ENCODE results near the gene RYR1. TPM values are rescaled to one million over a fixed set of nuclear protein-coding genes. Genes with fewer than 3 reads are reported as not detected.
"Not testable (repeated sequence)": the region's sequence is repeated elsewhere in the genome, so short reads cannot be mapped to it uniquely, and the experiment has no call there.

RYR1 gene
- total RNA-seq, 4 donors from 2014 or later: 0.20 to 2.1 (median 1.4) TPM

- no peaks in the 10 kb centered on the region for H3K27me3 ChIP-seq
- no peak overlapping the region for H3K4me3 ChIP-seq
- no peaks in the 10 kb centered on the region for H3K4me1 ChIP-seq
- H3K27ac ChIP-seq: no peak overlapping the region
- WGBS, 2 donors (ENCODE audit: low coverage in 1 of 2): 88 to 92% methylated on average over 2 of the region's 2 CpGs
- no peak for TF ChIP-seq EP300 (IDR thresholded peaks at IDR 0.05; ENCODE audit: low read depth)
- TF ChIP-seq POLR2AphosphoS5 (IDR thresholded peaks at IDR 0.05): no peak
- no peak for TF ChIP-seq CTCF (IDR thresholded peaks at IDR 0.05)
- TF ChIP-seq POLR2A (IDR thresholded peaks at IDR 0.05): no peak
- intact Hi-C loops (cut with DNase I; ENCODE audit: low total_unique reads) (no loop called here), in situ Hi-C loops (cut with MboI; ENCODE audit: low pct_ligation_motif_present in 1 of 4, low pct_unique_long_range_greater_than_20kb in 1 of 4, low sequenced_read_pairs in 3 of 4) (no loop called here)
- H3K36me3 ChIP-seq: no peaks in the 10 kb centered on the region
- DNase-seq: no peak
- no peaks in the 10 kb centered on the region for H3K9me3 ChIP-seq
Observed at GRCh38 chr19:38509027-38509426, 75.5 kb downstream of the RYR1 start.

GRCh38 chr19:38511074-38511708, 77.7 kb downstream of the RYR1 start:
- TF ChIP-seq EP300 (IDR thresholded peaks at IDR 0.05; ENCODE audit: low read depth) (no peak), POLR2A (IDR thresholded peaks at IDR 0.05) (no peak), POLR2AphosphoS5 (IDR thresholded peaks at IDR 0.05) (no peak), CTCF (IDR thresholded peaks at IDR 0.05) (no peak)
- Histone ChIP-seq H3K9me3 (no peaks in the 10 kb centered on the region), H3K36me3 (no peaks in the 10 kb centered on the region), H3K27ac (no peak overlapping the region), H3K27me3 (no peaks in the 10 kb centered on the region), H3K4me1 (peaks cover 0 to 6% (median 4%) of the 10 kb centered on the region in 4 donors), H3K4me3 (no peak overlapping the region)
- WGBS, 2 donors (ENCODE audit: low coverage in 1 of 2): 63 to 75% methylated on average over 7 to 10 of the region's 10 CpGs
- in situ Hi-C loops (cut with MboI; ENCODE audit: low pct_ligation_motif_present in 1 of 4, low pct_unique_long_range_greater_than_20kb in 1 of 4, low sequenced_read_pairs in 3 of 4) (no loop called here), intact Hi-C loops (cut with DNase I; ENCODE audit: low total_unique reads) (no loop called here)
- no peak for DNase-seq

GRCh38 chr19:38512277-38512676, 78.8 kb downstream of the RYR1 start:
- intact Hi-C loops (cut with DNase I; ENCODE audit: low total_unique reads): no loop called here
- WGBS, 2 donors (ENCODE audit: low coverage in 1 of 2): 83 to 87% methylated on average over 3 to 17 of the region's 19 CpGs

DNA sequence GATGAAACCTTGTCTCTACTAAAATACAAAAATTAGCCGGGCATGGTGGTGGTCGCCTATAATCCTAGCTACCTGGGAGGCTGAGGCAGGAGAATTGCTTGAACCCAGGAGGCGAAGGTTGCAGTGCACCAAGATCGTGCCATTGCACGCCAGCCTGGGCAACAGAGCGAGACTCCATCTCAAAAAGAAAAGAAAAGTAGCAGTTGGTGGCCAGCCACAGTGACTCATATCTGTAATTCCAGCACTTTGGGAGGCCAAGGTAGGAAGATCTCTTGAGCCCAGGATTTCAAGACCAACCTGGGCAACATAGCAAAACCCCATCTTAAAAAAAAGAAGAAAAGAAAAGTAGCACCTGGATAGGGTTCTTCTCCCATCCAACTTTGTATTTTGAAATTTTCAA, 79.7 kb downstream of the RYR1 start:
- H3K4me1 ChIP-seq; H3K4me3 ChIP-seq; H3K36me3 ChIP-seq; in situ Hi-C loops (cut with MboI; ENCODE audit: low pct_ligation_motif_present in 1 of 4, low pct_unique_long_range_greater_than_20kb in 1 of 4, low sequenced_read_pairs in 3 of 4); H3K27ac ChIP-seq; DNase-seq; H3K9me3 ChIP-seq; H3K27me3 ChIP-seq; intact Hi-C loops (cut with DNase I; ENCODE audit: low total_unique reads): not testable (repeated sequence)
- WGBS, 2 donors (ENCODE audit: low coverage in 1 of 2): 82 to 89% methylated on average over 5 to 6 of the region's 6 CpGs

More at GRCh38 chr19:38512277-38512676, 78.8 kb downstream of the RYR1 start:
- DNase-seq: no peak
- H3K4me1 ChIP-seq: peaks cover 0 to 6% (median 4%) of the 10 kb centered on the region in 4 donors
- TF ChIP-seq POLR2AphosphoS5 (IDR thresholded peaks at IDR 0.05) (no peak), EP300 (IDR thresholded peaks at IDR 0.05; ENCODE audit: low read depth) (no peak), POLR2A (IDR thresholded peaks at IDR 0.05) (no peak), CTCF (IDR thresholded peaks at IDR 0.05) (no peak)
- no peak overlapping the region for H3K27ac ChIP-seq
- H3K9me3 ChIP-seq: no peaks in the 10 kb centered on the region
- no peak overlapping the region for H3K4me3 ChIP-seq
- no peaks in the 10 kb centered on the region for H3K36me3 ChIP-seq
- in situ Hi-C loops (cut with MboI; ENCODE audit: low pct_ligation_motif_present in 1 of 4, low pct_unique_long_range_greater_than_20kb in 1 of 4, low sequenced_read_pairs in 3 of 4): no loop called here
- no peaks in the 10 kb centered on the region for H3K27me3 ChIP-seq

DNA sequence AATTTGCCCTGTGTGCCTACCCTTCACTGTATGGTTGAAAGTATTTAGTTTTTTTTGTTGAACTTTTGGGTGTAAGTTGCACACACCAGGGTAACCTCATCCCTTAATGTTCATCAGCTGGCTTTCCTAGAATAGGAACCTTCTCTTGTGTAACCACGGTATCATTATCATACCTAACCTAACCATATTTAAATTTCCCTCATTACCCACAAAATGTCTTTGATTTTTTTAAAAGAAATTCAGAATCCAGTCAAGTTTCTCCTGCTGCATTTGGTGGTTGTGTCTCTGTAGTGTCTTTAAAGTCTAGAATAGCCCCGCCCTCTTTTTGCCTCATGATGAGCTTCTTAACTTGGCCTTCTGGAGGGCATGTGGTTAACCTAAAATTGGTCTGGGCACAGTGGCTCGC, 80.3 kb downstream of the RYR1 start:
- Histone ChIP-seq H3K4me1 (peaks cover 0 to 6% (median 4%) of the 10 kb centered on the region in 4 donors), H3K4me3 (no peak overlapping the region), H3K27me3 (no peaks in the 10 kb centered on the region), H3K9me3 (no peaks in the 10 kb centered on the region), H3K27ac (no peak overlapping the region), H3K36me3 (no peaks in the 10 kb centered on the region)
- in situ Hi-C loops (cut with MboI; ENCODE audit: low pct_ligation_motif_present in 1 of 4, low pct_unique_long_range_greater_than_20kb in 1 of 4, low sequenced_read_pairs in 3 of 4) (no loop called here), intact Hi-C loops (cut with DNase I; ENCODE audit: low total_unique reads) (no loop called here)
- TF ChIP-seq CTCF (IDR thresholded peaks at IDR 0.05) (no peak), POLR2A (IDR thresholded peaks at IDR 0.05) (no peak), EP300 (IDR thresholded peaks at IDR 0.05; ENCODE audit: low read depth) (no peak), POLR2AphosphoS5 (IDR thresholded peaks at IDR 0.05) (no peak)
- 63% methylated on average over 2 to 3 of the region's 3 CpGs for WGBS, 2 donors (ENCODE audit: low coverage in 1 of 2)
- no peak for DNase-seq

Data from transverse colon (tissue), 4 donors.